HG02852 (cell line): ENCODE measurements around the gene MCUR1.
"Not testable (repeated sequence)": the region's sequence is repeated elsewhere in the genome, so short reads cannot be mapped to it uniquely, and the experiment has no call there.

Experiments
- ATAC-seq: cut with Tn5 transposase; IDR thresholded peaks from one replicate; pipeline ENCODE4 v1.9.1; 2021; ENCODE audit warnings: mild to moderate bottlenecking, moderate library complexity; ENCODE audit not compliant: unreplicated experiment

MCUR1 gene

DNA sequence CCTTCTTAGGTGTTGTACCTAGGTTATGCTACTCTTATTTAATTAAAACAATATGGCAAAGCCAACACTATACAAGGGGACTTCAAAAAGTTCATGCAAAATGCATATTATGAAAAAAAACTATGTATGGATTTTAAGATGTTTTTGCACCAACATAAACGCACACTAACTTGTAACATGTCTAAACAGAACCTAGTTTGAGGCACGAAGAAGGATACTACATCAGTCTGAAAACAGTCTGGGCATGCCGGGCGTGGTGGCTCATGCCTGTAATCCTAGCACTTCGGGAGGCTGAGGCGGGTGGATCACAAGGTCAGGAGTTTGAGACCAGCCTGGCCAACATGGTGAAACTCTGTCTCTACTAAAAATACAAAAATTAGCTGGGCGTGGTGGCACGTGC, 34.2 kb downstream of the MCUR1 start:
- ATAC-seq = not testable (repeated sequence)

DNA sequence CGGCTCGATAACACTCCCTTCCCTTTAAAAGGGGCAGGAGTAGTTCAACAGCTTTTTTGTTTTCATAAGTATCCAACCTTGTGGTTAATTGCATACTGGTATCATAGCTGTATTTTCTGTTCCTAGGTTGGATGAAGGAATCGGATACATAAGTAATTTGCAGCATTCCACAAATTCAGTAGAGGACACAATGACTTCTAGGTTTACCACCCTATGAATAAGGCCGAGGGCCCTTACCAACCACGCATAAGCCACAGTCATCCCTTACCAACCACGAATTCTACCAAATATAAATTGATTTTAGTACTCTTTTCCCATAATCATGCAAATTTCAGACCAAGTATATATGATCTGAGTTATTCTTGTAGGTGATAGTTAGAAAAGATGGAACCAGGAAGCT, 36.3 kb downstream of the MCUR1 start:
- no peak for ATAC-seq

- no peak for ATAC-seq
Observed at GRCh38 chr6:13776602-13777001, 37.8 kb downstream of the MCUR1 start.

- ATAC-seq = not testable (repeated sequence)
Observed at GRCh38 chr6:13775466-13775865, 38.9 kb downstream of the MCUR1 start.

GRCh38 chr6:13772358-13773030, 41.9 kb downstream of the MCUR1 start:
- ATAC-seq = not testable (repeated sequence)

- no peak for ATAC-seq
Observed at GRCh38 chr6:13769655-13770053, 44.7 kb downstream of the MCUR1 start.

- no peak for ATAC-seq
Observed at GRCh38 chr6:13769034-13769654, 45.2 kb downstream of the MCUR1 start.

- ATAC-seq = no peak
Observed at GRCh38 chr6:13767121-13767808, 47.1 kb downstream of the MCUR1 start.

- no peak for ATAC-seq
Observed at GRCh38 chr6:13766201-13766634, 48.1 kb downstream of the MCUR1 start.

DNA sequence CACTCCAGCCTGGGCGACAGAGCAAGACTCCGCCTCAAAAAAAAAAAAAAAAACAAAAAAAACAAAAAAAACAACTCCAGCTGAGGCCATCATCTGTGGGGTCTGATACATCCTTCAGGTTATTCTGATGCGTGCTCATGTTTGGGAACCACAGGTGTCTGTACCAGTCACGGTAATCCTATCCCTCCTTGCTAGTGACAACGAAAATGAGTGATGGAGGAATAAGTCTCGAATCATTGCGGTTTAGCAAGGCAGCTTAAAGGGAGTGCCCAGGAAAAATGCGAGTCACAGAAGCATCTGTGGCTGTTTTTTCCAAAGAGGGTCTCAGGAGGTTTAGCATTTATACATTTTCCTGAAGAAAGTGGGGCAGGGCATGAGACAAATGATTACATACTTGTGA, 48.8 kb downstream of the MCUR1 start:
- no peak for ATAC-seq

DNA sequence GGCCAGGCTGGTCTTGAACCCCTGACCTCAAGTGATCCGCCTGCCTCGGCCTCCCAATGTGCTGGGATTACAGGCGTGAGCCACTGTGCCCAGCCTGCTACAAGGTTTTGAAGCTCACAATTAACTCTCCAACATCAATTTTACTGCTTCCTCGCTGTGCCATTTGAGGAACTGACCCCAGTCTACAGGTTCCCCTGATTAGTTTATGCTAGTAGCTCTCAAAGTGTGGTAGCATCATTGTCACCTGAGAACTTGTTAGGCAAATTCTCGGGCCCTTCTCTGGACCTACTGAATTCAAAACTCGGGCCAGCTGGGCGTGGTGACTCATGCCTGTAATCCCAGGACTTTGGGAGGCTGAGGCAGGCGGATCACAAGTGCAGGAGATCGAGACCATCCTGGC, 49.4 kb downstream of the MCUR1 start:
- no peak for ATAC-seq

DNA sequence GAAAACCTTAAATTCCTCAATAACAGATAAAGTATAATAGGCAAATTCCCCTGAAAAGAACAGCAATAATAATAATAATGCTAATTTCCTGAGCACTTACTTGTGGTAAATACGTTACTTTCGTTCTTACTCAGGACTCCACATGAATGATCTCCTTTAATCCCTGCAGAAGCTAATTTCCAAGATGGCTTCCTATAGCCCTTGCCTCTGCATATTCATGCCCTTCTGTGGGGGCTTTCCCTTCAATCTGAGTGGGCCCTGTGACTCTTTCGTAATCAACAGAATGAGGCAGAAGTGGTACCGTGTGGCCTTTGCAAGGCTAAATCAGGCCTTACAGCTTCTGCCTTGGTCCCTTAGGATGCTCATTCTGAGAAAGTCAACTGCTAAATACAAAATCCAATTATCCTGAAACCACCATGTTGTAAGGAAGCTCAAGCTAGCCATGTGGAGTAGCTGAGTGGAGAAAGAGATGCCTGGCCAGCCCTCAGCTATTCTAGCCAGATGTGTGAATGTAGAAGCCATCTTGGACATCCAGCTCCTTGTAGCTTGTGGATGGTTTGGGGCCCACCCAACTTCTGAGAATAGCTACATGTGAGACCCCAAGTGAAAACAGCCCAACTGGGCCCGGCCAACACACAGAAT, 50.5 kb downstream of the MCUR1 start:
- peak; percentile 64 for ATAC-seq

GRCh38 chr6:13762611-13763441, 51.5 kb downstream of the MCUR1 start:
- ATAC-seq = no peak

GRCh38 chr6:13761361-13762036, 52.9 kb downstream of the MCUR1 start:
- no peak for ATAC-seq

- no peak for ATAC-seq
Observed at GRCh38 chr6:13760307-13761304, 53.8 kb downstream of the MCUR1 start.

DNA sequence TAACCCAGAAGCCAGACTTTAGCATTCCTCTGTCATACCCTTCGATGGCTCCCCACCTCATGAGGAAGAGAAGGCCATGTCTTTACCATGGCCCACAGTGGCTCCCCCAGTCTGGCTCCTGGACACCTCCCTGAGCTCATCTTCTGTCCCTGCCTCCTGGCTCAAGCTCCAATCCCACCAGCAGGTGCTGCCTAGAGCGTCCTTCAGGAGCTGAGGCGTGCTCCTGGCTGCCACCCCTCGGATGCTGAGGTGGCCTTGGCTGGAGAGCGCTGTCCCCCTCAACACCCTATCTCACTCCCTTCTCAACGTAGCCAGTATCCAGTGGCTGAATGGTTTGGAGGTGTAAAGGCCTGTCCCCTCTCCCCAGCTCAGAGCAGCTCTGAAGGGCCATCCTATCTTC, 55.3 kb downstream of the MCUR1 start:
- no peak for ATAC-seq

DNA sequence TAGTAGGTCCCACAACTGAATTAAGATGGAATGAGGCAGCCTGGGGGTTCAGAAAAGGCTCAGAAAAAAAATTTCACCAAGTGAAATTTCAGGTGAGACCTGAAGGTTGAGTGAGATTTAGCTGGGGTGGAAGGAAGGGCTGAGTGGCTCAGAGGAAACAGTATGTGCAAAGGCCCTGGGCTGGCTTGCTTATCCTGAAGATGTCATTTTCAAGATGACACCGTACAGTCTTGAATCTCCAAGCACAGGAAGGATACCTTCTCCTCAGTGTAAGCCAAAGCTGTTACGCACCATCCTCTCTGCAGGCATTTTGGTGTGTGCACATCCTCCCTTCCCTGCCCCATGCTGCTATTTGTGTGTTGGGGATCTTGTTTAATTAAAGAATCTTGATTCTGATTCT, 59.7 kb downstream of the MCUR1 start:
- ATAC-seq = no peak

- no peak for ATAC-seq
Observed at GRCh38 chr6:13743736-13744127, 70.6 kb downstream of the MCUR1 start.
